DMS153 (cell line): ENCODE data around the gene ASIC2.

ENCODE experiments used
- DNase-seq: peaks from one replicate; lab custom pipeline; 2025; lab: John Stamatoyannopoulos, UW

The ASIC2 gene

GRCh38 chr17:33113276-33113990 is 179.7 kb downstream of the ASIC2 start:
- no peak for DNase-seq

GRCh38 chr17:33112763-33113162 is 180.3 kb downstream of the ASIC2 start:
- no peak for DNase-seq

GRCh38 chr17:33109336-33110072 is 183.6 kb downstream of the ASIC2 start:
- DNase-seq = no peak

GRCh38 chr17:33106525-33107165 is 186.4 kb downstream of the ASIC2 start:
- no peak for DNase-seq

GRCh38 chr17:33105911-33106310 is 187.2 kb downstream of the ASIC2 start:
- no peak for DNase-seq

- DNase-seq = no peak
Observed at GRCh38 chr17:33099906-33100305, 193.2 kb downstream of the ASIC2 start.

- no peak for DNase-seq
Observed at GRCh38 chr17:33099252-33099651, 193.8 kb downstream of the ASIC2 start.

- no peak for DNase-seq
Observed at GRCh38 chr17:33097411-33097810, 195.7 kb downstream of the ASIC2 start.

- DNase-seq = no peak
Observed at GRCh38 chr17:33096161-33096560, 196.9 kb downstream of the ASIC2 start.

- no peak for DNase-seq
Observed at GRCh38 chr17:33091271-33091670, 201.8 kb downstream of the ASIC2 start.

GRCh38 chr17:33090806-33091205 is 202.3 kb downstream of the ASIC2 start:
- no peak for DNase-seq

GRCh38 chr17:33086878-33087277 is 206.2 kb downstream of the ASIC2 start:
- no peak for DNase-seq

- DNase-seq = no peak
Observed at GRCh38 chr17:33086041-33086440, 207.1 kb downstream of the ASIC2 start.

- DNase-seq = peak; percentile 9
Observed at GRCh38 chr17:33085256-33085655, 207.8 kb downstream of the ASIC2 start.

GRCh38 chr17:33084755-33085154 is 208.3 kb downstream of the ASIC2 start:
- no peak for DNase-seq

- no peak for DNase-seq
Observed at GRCh38 chr17:33082529-33083173, 210.4 kb downstream of the ASIC2 start.

GRCh38 chr17:33080091-33080490 is 213.0 kb downstream of the ASIC2 start:
- no peak for DNase-seq

GRCh38 chr17:33079201-33079600 is 213.9 kb downstream of the ASIC2 start:
- DNase-seq = no peak

- no peak for DNase-seq
Observed at GRCh38 chr17:33076979-33077378, 216.1 kb downstream of the ASIC2 start.

- DNase-seq = no peak
Observed at GRCh38 chr17:33073416-33073815, 219.7 kb downstream of the ASIC2 start.

- no peak for DNase-seq
Observed at GRCh38 chr17:33072421-33073161, 220.5 kb downstream of the ASIC2 start.

- no peak for DNase-seq
Observed at GRCh38 chr17:33071656-33072055, 221.4 kb downstream of the ASIC2 start.
